ENCODE measurements around the gene RAB37. TPM values are rescaled to one million over a fixed set of nuclear protein-coding genes. Genes with fewer than 3 reads are reported as not detected.

Gene RAB37
- polyA plus RNA-seq, 1 of the 3 experiments (the other 2 are of a cell fraction) = 0.25 TPM

GRCh38 chr17:74760404-74761105 is 23.5 kb downstream of the RAB37 start (continued):
- TF ChIP-seq ELF1 (IDR thresholded peaks at IDR 0.05) (no peak), MXI1 (IDR thresholded peaks at IDR 0.05; ENCODE audit: low read depth, low read length) (peak; percentile 74), USF1 (IDR thresholded peaks at IDR 0.05; ENCODE audit: borderline replicate concordance, low read depth) (no peak), TEAD4 (IDR thresholded peaks at IDR 0.05; ENCODE audit: borderline replicate concordance, insufficient read depth) (no peak), ZBTB33 (IDR thresholded peaks at IDR 0.05; ENCODE audit: borderline replicate concordance, low read depth) (no peak), YY1 (IDR thresholded peaks at IDR 0.05; ENCODE audit: low read depth) (no peak), FOSL2 (IDR thresholded peaks at IDR 0.05; ENCODE audit: borderline replicate concordance, low read depth) (no peak), TAF1 (IDR thresholded peaks at IDR 0.05; ENCODE audit: borderline replicate concordance, low read depth, low read length) (no peak)

- H3K36me3 ChIP-seq (replicated peaks in 1 of 2; ENCODE audit: control insufficient read depth in 1 of 2, insufficient read depth in 2 of 2, low read length in 1 of 2) = no peaks in the 10 kb centered on the region
- peak overlapping the region; percentile 25 to 94; a peak in 3 of 4 replicates for H3K27ac ChIP-seq (ENCODE audit: low read depth in 2 of 2, low read length in 1 of 2)
- H3K4me1 ChIP-seq (ENCODE audit: control insufficient read depth in 1 of 2, insufficient read depth in 2 of 2, low read depth in 1 of 2, low read length in 1 of 2) = peaks cover 45 to 68% of the 10 kb centered on the region in 2 experiments; a peak in 3 of 4 replicates
- no peak overlapping the region for H3K4me2 ChIP-seq
- H2AFZ ChIP-seq (ENCODE audit: low read depth) = no peak overlapping the region
- CTCF ChIA-PET = interaction anchor here (0.7 to 48.0 kb wide), 7 partner anchors 7 to 528 kb away, joined by 3 to 1361 read pairs (median 15); partner anchors contain the start of genes GRIN2C, NAT9, NHERF1 and RAB37
- no peaks in the 10 kb centered on the region for H4K20me1 ChIP-seq (ENCODE audit: insufficient read depth)
- no peak overlapping the region for H3K9ac ChIP-seq
- H3K9me3 ChIP-seq = no peaks in the 10 kb centered on the region
- peaks cover 4% of the 10 kb centered on the region for H3F3A ChIP-seq (replicated peaks; ENCODE audit: insufficient read depth)
- 60% methylated on average over 3 of the region's 5 CpGs for WGBS (ENCODE audit: low lambda C conversion rate)
- DNase-seq = no peak
- H3K9me2 ChIP-seq = no peaks in the 10 kb centered on the region
- peaks cover 14% of the 10 kb centered on the region; the same call in 1 of the 2 replicates for H3K79me2 ChIP-seq (ENCODE audit: insufficient read depth)
- H3K27me3 ChIP-seq (ENCODE audit: insufficient read depth) = no peaks in the 10 kb centered on the region
- no peak overlapping the region for H3K4me3 ChIP-seq (ENCODE audit: low read depth in 2 of 2, low read length in 1 of 2)
- TF ChIP-seq IRF3 (IDR thresholded peaks at IDR 0.05; ENCODE audit: low read depth, low read length) (no peak), FOXJ3 (CRISPR knock-in tag; IDR thresholded peaks at IDR 0.05) (no peak), FOXM1 (IDR thresholded peaks at IDR 0.05; ENCODE audit: low read depth) (no peak), USF2 (IDR thresholded peaks at IDR 0.05; ENCODE audit: borderline replicate concordance, low read depth, low read length) (no peak), USF1 (IDR thresholded peaks at IDR 0.05; ENCODE audit: borderline replicate concordance, low read depth) (no peak), RCOR1 (IDR thresholded peaks at IDR 0.05; ENCODE audit: low read length) (no peak), TEAD4 (IDR thresholded peaks at IDR 0.05; ENCODE audit: borderline replicate concordance, insufficient read depth) (no peak), EZH2phosphoT487 (IDR thresholded peaks at IDR 0.05; ENCODE audit: borderline replicate concordance, low read depth) (no peak), SMC3 (IDR thresholded peaks at IDR 0.05; ENCODE audit: low read depth, low read length) (no peak), MEF2A (IDR thresholded peaks at IDR 0.05; ENCODE audit: borderline replicate concordance, low read depth) (no peak), FOSL2 (IDR thresholded peaks at IDR 0.05; ENCODE audit: borderline replicate concordance, low read depth) (no peak), ELF1 (IDR thresholded peaks at IDR 0.05) (no peak), GATA2 (CRISPR knock-in tag; IDR thresholded peaks at IDR 0.05) (no peak), YY1 (IDR thresholded peaks at IDR 0.05; ENCODE audit: low read depth) (no peak), NFIC (IDR thresholded peaks at IDR 0.05; ENCODE audit: borderline replicate concordance) (no peak)
- POLR2A ChIA-PET = interaction anchor here (0.9 to 2.7 kb wide), 5 partner anchors 8 to 16 kb away, joined by 4 to 17 read pairs (median 6); partner anchors contain the start of gene NAT9
Measured at GRCh38 chr17:74761419-74761818, 24.4 kb downstream of the RAB37 start.

All from SK-N-SH (cell line).